Kidney epithelial cell (primary cell): ENCODE data around the gene NDST4. TPM values are rescaled to one million over a fixed set of nuclear protein-coding genes. Genes with fewer than 3 reads are reported as not detected.

Experiments used
- DNase-seq: peaks from one replicate; pipeline ENCODE4 v3.0.0-alpha.2; 2010; ENCODE audit warnings: low read depth
- H3K27me3 ChIP-seq: 2 replicates; pipeline ENCODE4 v1.6.0; 2011; ENCODE audit warnings: low read length; ENCODE audit not compliant: control insufficient read depth, insufficient read depth
- H3K36me3 ChIP-seq: 2 replicates; pipeline ENCODE4 v1.5.1; 2011; ENCODE audit warnings: low read length; ENCODE audit not compliant: control insufficient read depth, insufficient read depth
- H3K4me3 ChIP-seq: 2 replicates; pipeline ENCODE4 v1.5.1; 2011; ENCODE audit warnings: low read depth, mild to moderate bottlenecking, control low read depth, low read length
- CTCF ChIP-seq: IDR thresholded peaks from 2 replicates; pipeline ENCODE4 v1.5.1; 2011; ENCODE audit warnings: mild to moderate bottlenecking, moderate library complexity, low read length, control low read depth, inconsistent platforms; ENCODE audit not compliant: insufficient read depth, poor library complexity, severe bottlenecking
- total RNA-seq: library from RNA; depleted of rRNA; stranded (reverse); fragments of >200 nt; gene quantifications from 2 replicates; pipeline ENCODE4 v1.2.3, GENCODE V29; 2015

NDST4 gene
- total RNA-seq, 1 donor from 2014 or later = not detected

GRCh38 chr4:115101675-115102074, 11.7 kb downstream of the NDST4 start:
- no peak for TF ChIP-seq CTCF
- Histone ChIP-seq H3K4me3 (no peak overlapping the region), H3K27me3 (no peaks in the 10 kb centered on the region), H3K36me3 (no peaks in the 10 kb centered on the region)
- no peak for DNase-seq

DNA sequence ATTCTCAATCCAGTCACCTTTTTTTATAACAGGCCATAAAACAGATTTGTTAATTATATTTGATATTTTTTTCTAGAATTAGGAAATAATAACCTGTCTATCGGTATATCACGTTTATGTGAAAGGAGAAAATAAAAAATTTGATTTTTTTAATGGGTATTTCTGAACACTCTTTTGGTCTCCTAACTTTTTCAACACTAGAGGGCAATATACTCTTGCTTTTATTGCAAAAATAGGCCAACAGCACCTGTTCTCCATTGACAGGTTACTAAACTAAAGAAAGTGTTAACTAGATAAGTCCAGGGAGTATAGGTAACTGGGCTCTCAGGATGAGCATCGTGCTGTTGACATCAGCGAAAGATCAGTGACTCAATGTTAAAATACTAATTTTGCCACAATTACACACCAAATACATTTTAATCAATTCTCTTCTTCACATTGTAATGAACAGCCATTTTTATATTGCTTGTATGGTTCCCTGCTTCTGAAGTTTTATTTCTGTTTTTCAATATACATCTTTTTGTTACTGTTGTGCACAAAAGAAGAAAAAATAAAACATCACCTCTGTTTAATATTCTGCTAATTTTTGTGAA, 22.8 kb downstream of the NDST4 start:
- peak; percentile 62 for TF ChIP-seq CTCF
- Histone ChIP-seq H3K4me3 (no peak overlapping the region), H3K36me3 (no peaks in the 10 kb centered on the region), H3K27me3 (no peaks in the 10 kb centered on the region)
- DNase-seq = peak; percentile 2

DNA sequence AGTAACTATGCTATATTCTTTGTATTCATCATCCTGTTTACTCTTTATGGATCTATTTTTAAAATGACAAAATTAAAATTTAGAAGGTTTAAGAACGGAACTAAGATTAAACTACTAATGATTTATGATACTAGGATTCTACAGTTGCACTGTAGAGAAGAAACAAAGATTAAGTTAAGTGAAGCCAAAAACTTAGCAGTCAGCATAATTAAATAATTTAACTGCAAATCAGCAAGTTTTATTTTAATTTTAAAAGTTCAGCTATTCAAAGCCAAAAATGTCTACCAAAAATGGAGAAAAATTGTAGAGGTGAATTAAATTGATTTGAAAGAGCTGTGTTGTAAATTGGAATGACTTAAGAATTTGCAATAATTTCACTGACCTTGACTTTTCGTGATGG, 30.8 kb downstream of the NDST4 start:
- no peak overlapping the region for H3K4me3 ChIP-seq

GRCh38 chr4:115076691-115077090, 36.7 kb downstream of the NDST4 start:
- DNase-seq = no peak
- H3K27me3 ChIP-seq = no peaks in the 10 kb centered on the region
- H3K4me3 ChIP-seq = no peak overlapping the region
- no peaks in the 10 kb centered on the region for H3K36me3 ChIP-seq
- no peak for TF ChIP-seq CTCF

More for the DNA sequence above, 30.8 kb downstream of the NDST4 start:
- no peak for TF ChIP-seq CTCF
- DNase-seq = no peak
- Histone ChIP-seq H3K27me3 (no peaks in the 10 kb centered on the region), H3K36me3 (no peaks in the 10 kb centered on the region)

GRCh38 chr4:115058533-115058932, 54.9 kb downstream of the NDST4 start:
- Histone ChIP-seq H3K27me3 (no peaks in the 10 kb centered on the region), H3K4me3 (no peak overlapping the region), H3K36me3 (no peaks in the 10 kb centered on the region)
- DNase-seq = no peak
- TF ChIP-seq CTCF = no peak

DNA sequence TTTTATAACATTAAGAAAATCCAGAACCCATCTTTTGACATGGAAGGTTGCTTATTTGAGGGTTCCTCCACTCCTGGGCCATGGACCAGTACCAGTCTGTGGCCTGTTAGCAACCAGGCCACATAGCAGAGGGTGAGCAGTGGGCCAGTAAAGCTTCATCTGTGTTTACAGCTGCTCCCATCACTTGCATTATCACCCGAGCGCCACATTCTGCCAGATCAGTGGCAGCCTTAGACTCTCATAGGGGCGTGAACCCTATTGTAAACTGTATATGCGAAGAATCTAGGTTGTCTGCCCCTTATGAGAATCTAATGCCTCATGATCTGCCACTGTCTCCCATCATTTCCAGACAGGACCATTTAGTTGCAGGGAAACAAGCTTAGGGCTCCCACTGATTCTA, 58.6 kb downstream of the NDST4 start:
- no peaks in the 10 kb centered on the region for H3K27me3 ChIP-seq
- peak; percentile 31 for TF ChIP-seq CTCF
- no peak overlapping the region for H3K4me3 ChIP-seq
- no peaks in the 10 kb centered on the region for H3K36me3 ChIP-seq
- no peak for DNase-seq
